Activated naive CD8-positive, alpha-beta T cell treated with anti-CD3 and anti-CD28 coated beads, Interleukin-2, amount 50 U/mL, for 16 hours (primary cell): Measurements from ENCODE around the gene PAH.

Experiments used
- DNase-seq: peaks from one replicate; pipeline ENCODE4 v3.0.0-alpha.2; 2020; ENCODE audit warnings: low read depth, low spot score

The PAH gene

DNA sequence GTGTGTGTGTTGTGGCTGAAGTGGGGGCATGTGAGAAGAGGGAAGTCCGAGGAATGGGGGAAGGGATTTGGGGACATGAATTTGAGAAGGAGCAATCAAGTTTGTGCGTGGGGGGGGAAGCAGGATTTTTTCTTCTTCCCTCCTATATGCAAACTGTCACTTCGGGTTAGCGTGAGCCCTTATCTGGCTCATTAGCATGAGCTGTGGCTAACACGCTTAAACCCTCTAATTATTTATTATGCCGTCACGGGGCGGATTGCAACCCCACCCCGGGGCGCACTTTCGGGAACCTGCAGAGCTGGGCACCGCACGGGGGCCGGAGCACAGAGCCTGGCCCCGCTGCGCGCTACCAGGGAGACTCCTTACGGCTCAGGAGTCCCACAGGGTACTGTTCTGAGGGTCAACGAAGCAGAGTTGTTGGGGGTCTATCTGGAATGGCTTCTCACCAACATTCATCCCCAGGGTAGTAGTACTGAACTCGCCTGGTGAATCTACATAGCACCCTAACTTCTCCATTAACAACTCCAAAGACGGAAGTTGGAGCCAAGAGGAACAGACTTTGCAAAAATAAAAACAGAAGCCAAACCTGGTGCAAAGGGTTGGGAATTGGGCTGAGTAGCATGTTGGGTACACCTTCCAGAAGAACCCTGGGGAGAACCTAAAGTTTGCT is 34.0 kb upstream of the PAH start:
- no peak for DNase-seq

DNA sequence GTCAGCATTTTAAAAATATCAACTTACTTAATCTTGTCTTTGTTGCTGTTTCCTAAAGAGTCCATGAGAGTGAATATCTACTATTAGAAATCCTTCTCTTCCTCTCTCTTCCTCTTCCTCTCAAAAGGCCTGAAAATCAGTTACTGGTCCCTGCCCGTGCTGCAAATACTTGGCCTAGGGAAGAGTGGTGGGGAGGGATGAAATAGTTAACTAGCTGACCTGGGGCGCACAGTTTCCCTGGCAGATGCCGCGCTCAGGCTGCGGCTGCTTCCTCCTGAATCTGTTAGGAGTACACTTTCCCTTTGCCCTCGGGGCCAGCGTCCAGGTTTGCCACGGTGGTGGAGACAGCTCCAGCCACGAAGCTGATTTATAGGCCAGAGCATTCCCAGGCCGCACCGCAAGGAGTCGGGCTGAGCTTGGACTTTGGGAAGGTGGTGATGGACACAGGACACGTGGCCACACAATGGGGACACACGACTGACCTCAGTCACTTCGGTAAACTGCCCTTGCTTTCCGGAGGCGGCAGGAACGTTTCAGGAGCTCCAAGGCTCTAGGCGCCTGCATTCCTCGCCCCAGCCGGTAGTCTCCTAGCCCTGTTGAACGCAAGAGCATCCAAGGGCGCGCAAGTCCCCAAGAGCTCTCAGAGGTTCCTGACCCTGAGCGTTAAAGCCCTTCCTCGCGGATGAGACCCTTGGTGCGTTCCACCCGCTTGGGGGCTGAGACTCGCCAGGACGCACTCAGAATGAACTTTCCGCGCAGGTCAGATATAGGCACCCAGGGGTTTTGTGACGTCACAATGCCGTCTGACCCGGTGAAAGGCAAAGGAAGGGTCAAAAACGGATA is 33.3 kb upstream of the PAH start:
- DNase-seq: no peak

DNA sequence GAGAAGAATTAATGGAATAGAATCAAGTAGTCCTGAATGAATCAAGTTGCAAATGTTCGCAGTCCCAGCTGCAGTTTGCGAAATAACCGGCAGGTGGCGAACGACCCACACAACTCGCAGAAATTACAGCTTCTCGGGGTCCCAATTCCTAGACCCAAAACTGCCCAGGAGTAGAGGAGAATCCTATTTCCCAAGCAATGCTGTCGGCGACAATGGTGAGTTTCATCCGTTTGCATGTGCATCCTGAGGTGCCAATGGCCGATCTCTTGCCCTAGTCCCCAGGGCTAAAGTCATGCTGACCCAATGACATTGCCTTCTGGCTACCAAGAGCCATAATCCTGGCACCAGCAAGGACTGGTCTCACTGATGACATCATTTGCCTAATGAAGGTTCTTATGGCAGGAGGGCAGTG is 31.9 kb upstream of the PAH start:
- no peak for DNase-seq

DNA sequence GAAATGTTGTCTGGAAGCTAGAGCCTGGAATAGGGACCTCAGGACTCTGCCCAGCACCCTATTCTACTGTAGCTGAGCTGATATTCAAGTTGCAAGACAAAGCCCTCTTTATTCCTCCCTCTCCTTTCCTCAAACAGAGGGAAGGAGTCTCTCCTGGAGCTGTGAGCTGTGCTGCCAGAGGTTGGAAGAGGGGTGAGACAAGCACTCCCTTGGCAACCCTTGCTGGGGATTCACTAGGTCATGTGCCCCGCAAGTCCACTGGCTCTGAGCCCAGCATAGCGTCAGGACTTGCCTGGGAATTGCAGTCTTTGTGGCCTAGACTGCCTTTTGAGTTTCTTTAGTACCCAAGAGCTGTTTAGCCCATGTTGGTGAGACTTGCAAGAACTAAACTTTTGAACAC is 29.0 kb upstream of the PAH start:
- no peak for DNase-seq

DNA sequence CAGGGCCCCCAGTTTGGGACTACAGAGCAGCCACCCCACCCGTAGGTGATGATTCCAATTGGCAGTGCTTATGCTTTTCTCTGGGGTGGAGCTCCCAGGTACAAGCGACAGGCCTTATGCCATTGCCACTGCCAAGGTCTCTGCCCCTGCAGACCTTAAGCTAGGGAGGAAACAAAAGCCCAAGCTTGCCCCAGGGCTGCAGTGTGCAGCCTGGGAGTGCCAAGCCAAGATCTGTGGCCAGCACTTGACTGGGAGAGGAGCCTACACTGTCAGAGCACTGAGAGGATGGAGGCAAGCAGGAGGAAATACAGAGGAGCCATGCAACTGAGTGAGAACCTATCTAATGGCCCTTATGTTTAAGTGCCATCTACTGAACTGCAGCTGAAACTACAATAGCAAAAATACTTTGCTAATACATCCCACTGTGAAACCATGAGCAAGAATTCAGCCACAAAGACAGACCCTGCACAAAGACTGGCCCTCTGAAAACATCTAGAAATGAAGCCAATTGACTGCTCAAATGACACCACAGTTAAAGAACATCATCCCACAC is 22.7 kb upstream of the PAH start:
- DNase-seq: no peak

DNA sequence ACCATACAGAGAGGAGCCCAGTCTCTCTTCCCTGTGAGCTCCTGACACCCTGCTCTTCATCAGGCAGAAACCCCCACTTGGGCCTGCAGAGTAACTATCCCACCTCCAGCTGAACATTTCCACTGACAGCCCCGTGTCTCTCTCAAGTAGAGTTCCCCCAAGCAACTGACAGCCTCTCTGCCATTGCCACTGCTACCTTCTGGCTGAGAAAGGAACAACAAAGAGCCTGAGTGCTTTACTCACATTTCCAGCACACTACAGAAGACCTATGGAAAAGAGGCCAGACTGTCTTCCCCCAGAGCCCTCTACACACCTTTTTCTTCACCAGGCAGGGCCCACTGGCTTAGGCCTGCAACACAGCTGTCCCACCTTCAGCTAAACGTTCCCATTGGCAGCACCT is 22.0 kb upstream of the PAH start:
- DNase-seq: no peak

DNA sequence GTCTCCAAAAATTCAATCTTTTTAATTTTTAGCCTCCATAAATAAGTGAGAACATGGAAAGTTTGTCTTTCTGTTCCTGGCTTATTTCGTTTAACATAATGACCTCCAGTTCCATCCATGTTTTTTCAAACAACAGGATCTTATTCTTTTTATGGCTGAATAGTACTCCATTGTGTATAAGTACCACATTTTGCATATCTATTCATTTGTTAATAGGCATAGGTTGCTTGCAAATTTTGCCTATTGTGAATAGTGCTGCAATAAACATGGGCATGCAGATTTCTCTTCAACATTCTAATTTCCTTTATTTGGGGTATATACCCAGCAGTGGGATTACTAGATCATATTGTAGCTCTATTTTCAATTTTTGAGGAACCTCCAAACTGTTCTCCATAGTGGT is 16.1 kb upstream of the PAH start:
- DNase-seq: no peak

DNA sequence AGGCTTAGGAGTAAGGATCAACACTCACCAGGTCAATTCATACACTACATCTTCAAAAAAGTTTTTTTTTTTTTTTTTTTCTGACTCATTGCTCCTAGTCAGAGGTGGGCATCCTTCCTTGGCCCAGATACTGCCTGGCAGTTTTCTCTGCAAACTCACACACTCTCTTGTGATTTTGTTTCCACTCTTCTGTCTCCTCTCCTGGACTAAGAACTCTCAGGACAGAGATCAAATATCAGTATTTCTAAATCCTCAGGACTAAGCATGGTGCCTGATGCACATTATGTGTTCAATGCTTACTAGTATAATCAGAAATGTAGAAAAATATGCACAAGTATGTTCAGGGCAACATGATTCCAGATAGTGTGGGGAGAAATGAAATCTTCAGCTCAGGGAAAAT is 10.2 kb upstream of the PAH start:
- no peak for DNase-seq

DNA sequence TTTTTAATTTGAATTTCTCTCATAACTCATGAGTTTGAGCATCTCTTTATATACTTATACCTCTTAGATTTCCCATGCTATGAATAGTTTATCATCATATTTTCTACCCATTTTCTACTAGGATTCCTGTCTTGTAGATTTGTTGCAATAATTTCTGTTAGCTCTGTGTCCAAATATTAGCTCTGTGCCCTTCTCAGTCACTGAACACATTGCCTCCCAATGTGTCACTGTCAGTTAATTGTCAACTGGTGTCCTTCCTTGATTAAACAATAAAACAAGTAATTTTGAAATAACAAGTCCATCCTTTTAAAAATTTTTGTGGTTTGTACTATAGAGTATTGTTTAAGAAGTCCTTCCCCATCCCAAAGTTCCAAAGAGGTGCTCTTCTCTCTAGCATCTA is 4.2 kb upstream of the PAH start:
- DNase-seq: no peak

DNA sequence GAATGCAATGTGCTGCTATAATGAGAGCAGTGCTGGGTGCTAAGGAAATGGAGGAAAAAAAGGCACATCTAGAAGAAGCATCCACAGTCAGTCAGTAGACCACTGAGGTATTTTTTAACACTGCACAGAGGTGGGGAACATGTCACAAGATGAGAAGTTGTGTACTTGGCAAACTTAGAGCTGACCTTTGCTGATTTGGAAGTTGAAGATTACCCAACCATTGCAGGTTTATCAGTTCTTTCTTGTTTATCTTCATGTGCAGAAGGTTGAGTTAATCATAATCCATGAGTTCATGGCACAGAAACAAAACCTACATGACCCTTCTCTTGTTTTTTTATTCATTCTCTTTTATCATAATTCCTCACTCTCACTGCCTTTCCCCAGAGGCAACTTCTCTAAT is 3.2 kb upstream of the PAH start:
- DNase-seq: no peak

DNA sequence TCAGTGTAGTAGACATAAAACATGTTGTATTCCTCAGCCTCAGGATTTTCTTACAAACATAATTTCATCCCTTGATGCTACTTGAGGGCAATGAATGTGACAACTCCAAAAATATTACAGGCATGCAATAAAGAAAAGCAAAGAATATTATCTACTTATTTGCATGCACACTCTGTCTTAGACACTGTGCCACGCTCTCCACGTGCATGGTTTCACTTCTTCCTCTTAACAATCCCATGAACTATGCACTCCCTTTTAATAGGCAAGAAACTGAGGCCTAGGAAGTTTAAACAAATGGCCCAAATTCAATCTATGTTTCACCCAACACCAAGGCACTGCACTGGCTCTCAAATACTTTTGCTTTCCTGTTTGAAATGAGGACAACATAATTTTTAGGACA is 1.8 kb upstream of the PAH start:
- DNase-seq: no peak

DNA sequence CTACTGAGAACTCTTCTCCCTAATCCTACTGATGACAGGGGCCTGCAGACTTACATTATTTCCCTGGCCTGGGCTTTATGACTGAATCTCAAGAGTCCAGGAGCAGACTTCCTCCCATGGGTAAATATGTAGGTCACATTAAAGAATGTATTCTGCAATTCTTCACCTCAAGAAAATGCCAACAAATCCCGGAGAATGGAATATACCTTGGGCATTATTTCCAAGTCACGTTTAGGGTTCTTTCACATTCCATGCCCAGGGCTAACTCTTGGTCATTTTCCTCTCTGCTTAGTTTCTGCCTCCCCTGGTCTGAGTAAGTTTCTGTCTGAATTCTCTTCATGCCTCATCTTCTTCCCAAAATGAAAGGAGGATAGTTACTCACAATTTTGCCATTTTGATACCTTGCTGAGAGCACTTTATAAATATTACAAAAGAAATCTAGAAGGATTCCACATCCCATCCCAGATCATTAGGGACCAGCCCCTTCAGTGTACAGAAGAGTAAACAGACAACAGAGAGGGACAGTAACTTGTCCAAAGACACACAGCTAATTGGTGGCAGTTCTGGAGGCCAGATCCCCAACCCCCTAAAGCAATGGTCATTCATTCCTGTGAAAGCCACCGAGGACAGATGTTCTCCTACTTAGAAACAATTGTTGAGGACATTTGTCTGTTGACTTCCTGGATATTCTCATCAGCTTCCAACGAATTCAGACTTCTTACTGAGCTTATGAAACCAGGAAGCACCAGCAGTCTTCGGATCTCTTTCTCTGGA is 605 bp downstream of the PAH start:
- DNase-seq: no peak

DNA sequence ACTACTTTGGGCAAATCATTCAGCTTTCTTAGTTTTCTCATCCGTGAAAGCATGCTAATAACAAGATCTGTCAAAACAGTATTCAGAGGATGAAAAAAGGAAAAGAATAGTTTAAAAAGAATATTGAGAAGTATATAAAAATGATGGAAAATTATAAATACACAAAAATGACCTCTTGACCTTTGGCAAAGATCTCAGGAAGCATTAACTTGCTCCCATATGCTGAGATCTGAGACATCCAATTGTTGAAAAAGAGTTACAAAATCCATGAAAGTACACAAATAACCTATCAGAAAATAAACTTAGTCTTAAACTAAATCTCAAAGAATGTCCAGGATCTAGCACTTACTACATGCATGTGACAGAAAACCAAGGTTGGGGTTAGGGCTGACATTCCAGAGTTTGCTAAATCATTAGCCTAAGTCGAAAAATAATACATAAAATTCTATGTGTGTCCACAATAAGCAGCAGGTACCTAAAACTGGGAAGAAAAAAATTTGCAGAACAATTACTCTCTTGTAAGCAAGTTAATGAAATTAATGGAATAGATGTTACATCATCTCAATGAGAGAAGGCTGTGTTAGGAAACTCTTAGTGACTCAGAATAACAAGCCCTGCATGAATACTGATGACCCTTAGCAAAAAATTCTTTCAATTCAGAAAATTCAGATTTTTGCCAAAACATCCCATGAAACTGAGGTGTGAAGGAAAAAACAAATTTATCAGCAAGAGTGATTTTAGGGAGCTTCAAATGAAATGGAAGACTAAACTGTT is 3.4 kb downstream of the PAH start:
- no peak for DNase-seq

DNA sequence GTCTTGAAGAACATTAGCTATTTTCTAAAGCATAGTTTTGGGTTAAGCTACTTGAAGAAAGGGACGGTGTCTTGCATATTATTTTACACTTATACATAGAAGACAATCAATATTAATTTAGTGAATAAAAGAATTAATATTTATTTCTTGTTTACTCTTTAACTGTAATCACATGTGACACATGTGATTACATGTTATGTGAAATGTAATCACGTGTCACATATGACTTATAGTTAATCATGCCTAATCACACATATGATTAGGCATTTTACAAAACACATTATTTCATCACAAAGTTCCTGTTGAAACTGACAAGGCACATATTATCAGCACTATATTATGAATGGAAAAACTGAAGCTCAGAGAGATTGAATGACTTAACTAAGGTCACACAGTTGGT is 4.8 kb downstream of the PAH start:
- DNase-seq: no peak

DNA sequence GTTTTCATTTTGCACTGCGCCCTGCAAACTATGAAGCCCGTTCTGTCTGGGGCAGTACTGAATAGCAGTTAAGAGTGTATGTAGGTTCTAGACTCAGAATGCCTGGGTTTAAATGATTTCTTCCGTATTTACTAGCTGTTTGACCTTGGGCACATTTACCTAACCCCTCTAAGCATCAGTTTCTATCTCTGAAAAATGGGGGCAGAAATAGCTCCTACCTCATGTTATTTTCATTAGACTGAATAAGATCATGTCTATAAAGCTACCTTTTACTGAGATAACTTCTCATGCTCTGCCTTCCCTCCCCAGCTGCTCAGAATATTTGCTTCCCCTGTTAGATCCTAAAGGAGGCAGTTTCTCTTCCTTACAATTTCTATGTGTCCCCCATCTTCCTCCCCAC is 5.7 kb downstream of the PAH start:
- DNase-seq: no peak

DNA sequence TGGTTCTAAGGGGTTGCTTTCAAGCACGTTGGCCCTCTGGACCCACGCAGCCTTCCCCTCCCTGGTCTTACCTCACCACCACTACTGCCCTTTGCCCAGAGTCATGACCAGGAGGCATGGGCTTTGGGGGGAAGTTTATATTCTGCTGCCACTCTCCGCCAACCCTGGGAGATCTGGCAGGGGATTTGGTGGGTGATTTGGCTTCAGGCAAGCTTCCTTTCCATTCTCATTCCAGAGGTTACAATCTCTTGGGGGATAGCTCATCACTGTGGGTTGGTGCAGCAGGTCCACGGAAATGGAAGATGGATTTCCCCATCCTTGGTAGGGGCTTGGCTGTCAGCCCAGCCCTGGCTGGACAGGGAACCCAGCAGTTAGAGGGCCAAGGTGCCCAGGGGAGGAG is 6.3 kb downstream of the PAH start:
- DNase-seq: no peak

DNA sequence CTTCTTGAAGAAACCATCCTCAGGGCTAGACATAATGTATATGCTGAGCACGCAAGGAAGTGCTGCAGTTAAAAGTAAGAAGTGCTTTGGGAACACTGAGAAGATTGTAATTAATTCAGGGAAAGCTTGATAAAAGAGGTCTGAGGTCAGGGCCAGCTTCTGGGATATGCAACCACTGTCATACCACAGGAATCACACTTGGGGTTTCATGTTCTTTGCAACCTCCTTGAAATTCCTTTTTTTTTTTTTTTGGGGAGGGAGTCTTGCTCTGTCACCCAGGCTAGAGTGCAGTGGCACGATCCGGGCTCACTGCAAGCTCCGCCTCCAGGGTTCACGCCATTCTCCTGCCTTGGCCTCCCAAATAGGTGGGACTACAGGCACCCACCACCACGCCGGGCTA is 6.9 kb downstream of the PAH start:
- DNase-seq: no peak

DNA sequence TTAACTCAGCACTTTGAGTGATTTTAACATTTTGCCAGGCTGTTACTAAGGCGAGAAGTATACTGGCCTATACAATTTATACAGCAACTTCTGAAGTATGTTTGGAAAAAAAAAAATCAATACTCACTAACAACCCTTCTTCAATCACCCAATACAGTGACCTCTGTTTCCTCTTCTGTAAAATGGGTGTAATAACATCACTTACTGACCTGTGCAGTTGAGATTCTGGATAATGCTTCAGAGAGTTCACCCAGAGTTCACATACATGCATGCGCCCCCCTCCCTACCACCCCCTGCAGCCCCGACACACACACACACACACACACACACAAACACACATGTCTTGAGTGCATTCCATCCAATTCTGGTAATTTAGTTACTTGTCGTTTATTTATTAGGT is 9.1 kb downstream of the PAH start:
- DNase-seq: no peak

DNA sequence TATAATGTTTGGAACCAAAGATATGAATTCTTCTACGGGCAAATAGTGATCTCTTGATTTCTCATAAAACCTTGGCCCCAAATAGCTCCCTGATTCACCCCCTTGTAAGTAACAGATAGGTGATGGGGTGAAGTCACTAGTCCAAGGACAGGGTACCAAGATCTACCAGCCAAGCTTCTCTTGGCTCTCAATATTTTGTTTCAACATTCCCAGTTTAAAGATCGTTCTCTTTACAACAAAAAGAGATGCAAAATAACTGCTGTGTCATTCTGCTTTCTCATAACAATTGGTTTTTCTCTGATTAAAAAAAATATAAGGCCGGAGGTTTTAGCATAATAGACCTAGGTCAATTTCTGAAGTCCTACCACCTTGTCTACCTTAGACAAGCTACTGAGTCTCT is 11.8 kb downstream of the PAH start:
- DNase-seq: no peak

DNA sequence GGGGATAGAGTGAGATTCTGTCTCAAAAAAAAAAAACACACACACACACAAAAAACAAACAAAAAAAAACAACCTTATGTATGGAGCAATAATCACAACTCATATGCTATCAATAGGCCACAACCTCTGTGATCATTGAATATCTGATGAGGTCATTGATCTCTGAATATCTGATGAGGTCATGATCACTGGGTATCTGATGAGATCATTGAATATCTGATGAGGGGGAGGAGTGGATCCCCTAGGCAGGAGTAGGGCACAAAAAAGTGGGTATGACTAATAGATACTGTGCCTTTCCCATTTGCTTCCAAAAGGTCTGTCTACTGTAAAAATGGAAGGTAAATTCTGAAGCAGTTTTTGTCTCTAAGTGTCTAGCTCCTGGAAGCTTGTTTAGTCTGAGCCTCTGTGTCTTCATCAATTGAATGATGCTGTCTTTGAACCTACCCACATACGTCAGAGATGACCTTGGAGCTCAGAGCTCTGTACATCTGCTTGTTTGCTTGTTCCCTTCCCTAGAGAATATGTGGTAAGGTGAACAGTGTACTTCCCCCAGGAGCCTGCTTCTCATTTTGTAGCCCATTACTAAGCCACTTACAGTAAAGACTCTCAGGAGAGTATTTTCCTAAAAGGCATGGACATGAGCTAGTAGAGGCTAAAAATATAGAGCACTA is 13.6 kb downstream of the PAH start:
- no peak for DNase-seq

DNA sequence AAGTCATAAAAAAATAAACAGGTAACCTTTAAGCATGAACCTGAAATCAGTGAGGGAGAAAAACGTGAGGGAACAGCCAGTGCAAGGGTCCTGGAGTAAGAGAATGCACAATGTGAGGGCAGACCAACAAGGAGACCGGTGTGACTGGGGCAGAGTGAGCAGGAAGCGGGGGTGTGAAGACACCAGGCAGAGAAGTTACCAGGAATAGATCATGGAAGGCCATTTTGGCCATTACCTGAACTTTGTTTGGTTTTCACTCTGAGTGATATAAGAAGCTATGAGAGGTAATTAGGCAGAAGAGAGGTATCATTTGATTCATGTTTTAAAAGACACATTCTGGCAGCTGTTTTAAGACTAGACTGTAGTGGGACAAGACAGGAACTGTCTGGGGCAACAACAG is 15.0 kb downstream of the PAH start:
- DNase-seq: no peak
